Neural cell (in vitro differentiated cells): Measurements from ENCODE around the gene NPEPPS. TPM values are rescaled to one million over a fixed set of nuclear protein-coding genes. Genes with fewer than 3 reads are reported as not detected.

ENCODE experiments used
- H2AFZ ChIP-seq: fragments of 200-600, 300-800 bp; sonication (generic), shearing (Covaris generic); 2 replicates; pipeline ENCODE4 v1.6.0; 2014; ENCODE audit warnings: low read depth, mild to moderate bottlenecking, antibody characterized with exemption, low read length, moderate library complexity
- H3F3A ChIP-seq: fragments of 200-600 bp; shearing (Covaris generic); 2 replicates; pipeline ENCODE4 v1.6.1; 2016; ENCODE audit warnings: mild to moderate bottlenecking, moderate library complexity, mixed read lengths, antibody characterized with exemption, low read length; ENCODE audit not compliant: insufficient read depth, poor library complexity, severe bottlenecking
- H3K27ac ChIP-seq: fragments of 200-600, 300-800 bp; sonication (generic), shearing (Covaris generic); 2 replicates; pipeline ENCODE4 v1.5.1; 2014; ENCODE audit warnings: mild to moderate bottlenecking, low read length, moderate library complexity
- H3K27me3 ChIP-seq: fragments of 300-800, 200-600 bp; sonication (generic), shearing (Covaris generic); 2 replicates; pipeline ENCODE4 v1.6.0; 2014; ENCODE audit warnings: mild to moderate bottlenecking, low read depth, low read length, moderate library complexity; ENCODE audit not compliant: insufficient read depth
- H3K36me3 ChIP-seq: fragments of 300-800, 200-600 bp; sonication (generic), shearing (Covaris generic); 2 replicates; pipeline ENCODE4 v1.5.1; 2014; ENCODE audit warnings: mild to moderate bottlenecking, antibody characterized with exemption, low read length, moderate library complexity; ENCODE audit not compliant: insufficient read depth
- H3K4me2 ChIP-seq: fragments of 300-800, 200-600 bp; sonication (generic), shearing (Covaris generic); 2 replicates; pipeline ENCODE4 v1.6.0; 2014; ENCODE audit warnings: mild to moderate bottlenecking, low read length
- H3K4me3 ChIP-seq: fragments of 300-800, 200-600 bp; sonication (generic), shearing (Covaris generic); 2 replicates; pipeline ENCODE4 v1.5.1; 2014; ENCODE audit warnings: mild to moderate bottlenecking, low read length, moderate library complexity
- H3K79me2 ChIP-seq: fragments of 200-600 bp; shearing (Covaris generic); replicated peaks from 2 replicates; pipeline ENCODE4 v1.6.0; 2014; ENCODE audit warnings: mild to moderate bottlenecking, low read length, moderate library complexity; ENCODE audit not compliant: insufficient read depth
- H3K9ac ChIP-seq: fragments of 300-800, 200-600 bp; sonication (generic), shearing (Covaris generic); 2 replicates; pipeline ENCODE4 v1.6.1; 2016; ENCODE audit warnings: mild to moderate bottlenecking, low read length, mixed read lengths
- H3K9me2 ChIP-seq: fragments of 200-600 bp; shearing (Covaris generic); 2 replicates; pipeline ENCODE4 v1.6.1; 2016; ENCODE audit warnings: mild to moderate bottlenecking, low read length, mixed read lengths; ENCODE audit not compliant: insufficient read depth
- H3K9me3 ChIP-seq: fragments of 200-600, 300-800 bp; sonication (generic), shearing (Covaris generic); 2 replicates; pipeline ENCODE4 v1.6.1; 2016; ENCODE audit warnings: mild to moderate bottlenecking, mixed run types, low read length, moderate library complexity, mixed read lengths
- H4K20me1 ChIP-seq: fragments of 200-600 bp; shearing (Covaris generic); 2 replicates; pipeline ENCODE4 v1.6.1; 2016; ENCODE audit warnings: mild to moderate bottlenecking, mixed run types; ENCODE audit not compliant: insufficient read depth
- CTCF ChIP-seq: fragments of 450-650 bp; IDR thresholded peaks from 2 replicates; pipeline ENCODE4 v1.5.1; 2014; ENCODE audit warnings: antibody characterized with exemption, mild to moderate bottlenecking, moderate library complexity; ENCODE audit not compliant: poor library complexity, severe bottlenecking
- EP300 ChIP-seq: fragments of 450-650 bp; conservative IDR thresholded peaks from 2 replicates; pipeline ENCODE4 v1.6.1; 2014; ENCODE audit warnings: antibody characterized with exemption, mild to moderate bottlenecking, moderate library complexity; ENCODE audit not compliant: poor library complexity, severe bottlenecking
- EZH2 ChIP-seq: fragments of 200-600, 300-800 bp; shearing (Covaris generic), sonication (generic); IDR thresholded peaks from 2 replicates; pipeline ENCODE4 v1.6.1; 2014; ENCODE audit warnings: antibody characterized with exemption, low read length, borderline replicate concordance, mild to moderate bottlenecking; ENCODE audit not compliant: insufficient read depth, poor library complexity, severe bottlenecking
- MXI1 ChIP-seq: fragments of 450-650 bp; conservative IDR thresholded peaks from 2 replicates; pipeline ENCODE4 v1.6.1; 2014; ENCODE audit warnings: antibody characterized with exemption, mild to moderate bottlenecking; ENCODE audit not compliant: poor library complexity, severe bottlenecking
- POLR2AphosphoS5 ChIP-seq: IDR thresholded peaks from 2 replicates; pipeline ENCODE4 v1.6.1; 2012
- RAD21 ChIP-seq: fragments of 450-650 bp; conservative IDR thresholded peaks from 2 replicates; pipeline ENCODE4 v1.6.1; 2014; ENCODE audit warnings: antibody characterized with exemption, mild to moderate bottlenecking, moderate library complexity
- REST ChIP-seq: IDR thresholded peaks from 2 replicates; pipeline ENCODE4 v1.6.1; 2012; ENCODE audit warnings: borderline replicate concordance
- SMC3 ChIP-seq: fragments of 450-650 bp; conservative IDR thresholded peaks from 2 replicates; pipeline ENCODE4 v1.6.1; 2014; ENCODE audit warnings: antibody characterized with exemption, mild to moderate bottlenecking, moderate library complexity; ENCODE audit not compliant: poor library complexity
- TAF1 ChIP-seq: IDR thresholded peaks from 2 replicates; pipeline ENCODE4 v1.6.1; 2012; ENCODE audit warnings: low read depth
- polyA plus RNA-seq: library from polyadenylated mRNA; depleted of rRNA; stranded (reverse); fragments of >200 nt; gene quantifications from 2 replicates; pipeline ENCODE4 v1.2.3, GENCODE V29; 2014

NPEPPS gene
- polyA plus RNA-seq, 1 donor from 2014 or later = 150 TPM

GRCh38 chr17:47634870-47635269 lies 104.0 kb downstream of the NPEPPS start:
- Histone ChIP-seq H3K4me3 (no peak overlapping the region), H3K9me3 (no peaks in the 10 kb centered on the region), H3K36me3 (no peaks in the 10 kb centered on the region), H3K9ac (no peak overlapping the region), H3K9me2 (no peaks in the 10 kb centered on the region), H3K27ac (no peak overlapping the region), H3K79me2 (no peaks in the 10 kb centered on the region), H2AFZ (no peak overlapping the region), H4K20me1 (no peaks in the 10 kb centered on the region), H3K27me3 (no peaks in the 10 kb centered on the region), H3F3A (no peaks in the 10 kb centered on the region), H3K4me2 (no peak overlapping the region)
- TF ChIP-seq EZH2 (no peak), EP300 (no peak), SMC3 (no peak), CTCF (no peak), TAF1 (no peak)

- Histone ChIP-seq H3K4me3 (no peak overlapping the region), H3K4me2 (no peak overlapping the region), H3K79me2 (no peaks in the 10 kb centered on the region), H4K20me1 (no peaks in the 10 kb centered on the region), H3K9ac (no peak overlapping the region), H3K36me3 (no peaks in the 10 kb centered on the region), H3K9me3 (no peaks in the 10 kb centered on the region), H2AFZ (no peak overlapping the region), H3F3A (no peaks in the 10 kb centered on the region), H3K9me2 (no peaks in the 10 kb centered on the region), H3K27me3 (no peaks in the 10 kb centered on the region), H3K27ac (no peak overlapping the region)
- TF ChIP-seq EP300 = no peak
- no peak for TF ChIP-seq CTCF
- TF ChIP-seq REST = no peak
- TF ChIP-seq MXI1 = no peak
- no peak for TF ChIP-seq TAF1
- no peak for TF ChIP-seq SMC3
- no peak for TF ChIP-seq EZH2
- no peak for TF ChIP-seq RAD21
- TF ChIP-seq POLR2AphosphoS5 = no peak
Measured at GRCh38 chr17:47635734-47636133, 104.8 kb downstream of the NPEPPS start.
